AG04450 (cell line): Measurements from ENCODE around the gene SYT8. TPM values are rescaled to one million over a fixed set of nuclear protein-coding genes. Genes with fewer than 3 reads are reported as not detected.

Source experiments
- CTCF ChIA-PET: fragments of 300-600, 350-600 bp; formaldehyde crosslinking; extraction: SDS; loops from one replicate; lab custom pipeline; 2022; ENCODE audit warnings: antibody characterized with exemption, inconsistent platforms; lab: Charles Lee
- POLR2A ChIA-PET: fragments of 350-600 bp; formaldehyde crosslinking; extraction: SDS; loops from one replicate; lab custom pipeline; 2021; ENCODE audit warnings: antibody characterized with exemption, inconsistent platforms; lab: Yijun Ruan, JAX
- DNase-seq: peaks from one replicate; pipeline ENCODE4 v3.0.0-alpha.2; 2011; ENCODE audit warnings: low read depth, low spot score
- H3K27ac ChIP-seq: one replicate; pipeline ENCODE4 v1.5.1; 2012; ENCODE audit warnings: low read depth, low read length, control low read depth
- H3K27me3 ChIP-seq: one replicate; pipeline ENCODE4 v1.6.0; 2012; ENCODE audit warnings: low read length; ENCODE audit not compliant: control insufficient read depth, insufficient read depth
- H3K4me3 ChIP-seq: 2 replicates; pipeline ENCODE4 v1.5.1; 2011; ENCODE audit warnings: mild to moderate bottlenecking, low read depth, low read length, control low read depth
- H3K9me3 ChIP-seq: 2 replicates; pipeline ENCODE4 v1.5.1; 2012; ENCODE audit warnings: low read length; ENCODE audit not compliant: control insufficient read depth, insufficient read depth
- CTCF ChIP-seq: IDR thresholded peaks from 2 replicates; pipeline ENCODE4 v1.5.1; 2011; ENCODE audit warnings: low read depth, low read length, control low read depth, inconsistent platforms
- polyA plus RNA-seq: library from polyadenylated mRNA; depleted of rRNA; stranded (reverse); fragments of >200 nt; gene quantifications from 2 replicates; pipeline ENCODE4 v1.2.3, GENCODE V29; 2011

The SYT8 gene
- polyA plus RNA-seq, 1 experiment, result not detected

GRCh38 chr11:1826552-1827094, 8.2 kb upstream of the SYT8 start:
- peak; percentile 24; the same call in 1 of the 2 replicates for TF ChIP-seq CTCF
- H3K27me3 ChIP-seq, result peaks cover 9% of the 10 kb centered on the region
- H3K27ac ChIP-seq, result no peak overlapping the region
- no peak overlapping the region for H3K4me3 ChIP-seq
- no peak for DNase-seq
- no peaks in the 10 kb centered on the region for H3K9me3 ChIP-seq
- POLR2A ChIA-PET, result no interaction called here
- CTCF ChIA-PET, result interaction anchor here (1.5 kb wide), 1 partner anchor 133 kb away, joined by 7 read pairs; no protein-coding TSS in a partner anchor

GRCh38 chr11:1827095-1827813, 7.5 kb upstream of the SYT8 start:
- Histone ChIP-seq H3K9me3 (no peaks in the 10 kb centered on the region), H3K4me3 (no peak overlapping the region), H3K27ac (no peak overlapping the region), H3K27me3 (peaks cover 9% of the 10 kb centered on the region)
- POLR2A ChIA-PET, result no interaction called here
- CTCF ChIA-PET, result interaction anchor here (0.5 to 2.2 kb wide), 4 partner anchors 128 to 175 kb away, joined by 3 to 15 read pairs (median 6); no protein-coding TSS in a partner anchor
- DNase-seq, result no peak
- no peak for TF ChIP-seq CTCF

GRCh38 chr11:1827931-1828330, 6.9 kb upstream of the SYT8 start:
- no peak for DNase-seq
- POLR2A ChIA-PET, result no interaction called here

GRCh38 chr11:1828542-1828941, 6.2 kb upstream of the SYT8 start:
- H3K4me3 ChIP-seq, result no peak overlapping the region
- H3K27ac ChIP-seq, result no peak overlapping the region
- no peak for TF ChIP-seq CTCF
- peaks cover 14% of the 10 kb centered on the region for H3K27me3 ChIP-seq
- DNase-seq, result no peak
- CTCF ChIA-PET, result interaction anchor here (1.3 to 2.2 kb wide), 2 partner anchors 135 to 176 kb away, joined by 5 to 15 read pairs; no protein-coding TSS in a partner anchor
- no peaks in the 10 kb centered on the region for H3K9me3 ChIP-seq
- POLR2A ChIA-PET, result no interaction called here

More at GRCh38 chr11:1827931-1828330, 6.9 kb upstream of the SYT8 start:
- no peak overlapping the region for H3K4me3 ChIP-seq
- no peaks in the 10 kb centered on the region for H3K9me3 ChIP-seq
- TF ChIP-seq CTCF, result no peak
- peaks cover 9% of the 10 kb centered on the region for H3K27me3 ChIP-seq
- CTCF ChIA-PET, result interaction anchor here (0.5 to 2.2 kb wide), 3 partner anchors 129 to 175 kb away, joined by 3 to 15 read pairs (median 5); no protein-coding TSS in a partner anchor
- H3K27ac ChIP-seq, result no peak overlapping the region
